A549 treated with CpdA at 1 μM for 4 hours (cell line): ENCODE results near the gene PASK. TPM values are rescaled to one million over a fixed set of nuclear protein-coding genes. Genes with fewer than 3 reads are reported as not detected.

ENCODE experiments used
- total RNA-seq: library from RNA; stranded (reverse); fragments of 200-300 nt; extraction: Qiagen RNA extraction; gene quantifications from 5 replicates; pipeline ENCODE4 v1.2.3, GENCODE V29; 2022; ENCODE audit warnings: low read depth

PASK gene
- total RNA-seq: 8.0 to 9.9 TPM (median 9.2 TPM) in 5 replicates

DNA sequence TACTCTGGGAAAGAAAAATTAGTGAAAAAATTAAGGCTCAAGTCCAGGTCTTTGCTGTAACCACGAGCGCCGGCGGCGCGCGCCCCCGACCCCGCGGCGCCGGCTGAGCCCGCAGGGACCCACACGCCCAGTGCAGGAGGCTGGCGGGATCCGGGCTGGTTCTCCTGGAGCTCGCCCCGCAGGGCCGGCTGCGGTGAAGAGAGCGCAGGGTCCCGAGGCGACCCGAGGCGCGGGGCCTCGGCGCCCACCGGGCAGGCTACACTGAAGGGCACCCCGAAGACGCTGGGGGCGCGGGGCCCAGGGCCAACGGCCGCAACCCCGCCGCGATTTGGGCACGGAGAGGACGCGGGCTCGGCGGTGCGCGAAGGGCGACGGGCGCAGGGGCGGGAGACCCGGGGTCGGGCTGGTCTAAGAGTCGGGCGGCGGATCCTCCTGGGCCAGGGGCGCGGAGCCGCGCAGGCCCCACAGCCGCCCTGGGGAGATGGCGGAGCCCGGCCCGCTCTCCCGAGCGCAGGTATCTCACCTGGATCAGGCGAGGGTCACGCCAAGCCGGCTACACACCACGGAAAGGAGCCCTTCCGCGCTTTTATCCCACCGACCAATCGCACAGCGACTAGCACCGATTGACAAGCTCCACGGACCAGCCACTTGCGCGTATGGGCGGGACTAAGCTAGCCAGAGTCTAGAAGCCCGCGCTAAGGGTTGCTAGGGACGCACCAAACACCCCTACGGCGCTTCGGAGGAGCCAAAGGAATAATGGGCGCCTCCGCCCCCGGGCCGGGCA, at the start of gene PASK:
PASK (minus strand) TSS at position 582 of the 784 bp plus-strand sequence. CDS start 6,440 bp downstream, outside the sequence.

DNA sequence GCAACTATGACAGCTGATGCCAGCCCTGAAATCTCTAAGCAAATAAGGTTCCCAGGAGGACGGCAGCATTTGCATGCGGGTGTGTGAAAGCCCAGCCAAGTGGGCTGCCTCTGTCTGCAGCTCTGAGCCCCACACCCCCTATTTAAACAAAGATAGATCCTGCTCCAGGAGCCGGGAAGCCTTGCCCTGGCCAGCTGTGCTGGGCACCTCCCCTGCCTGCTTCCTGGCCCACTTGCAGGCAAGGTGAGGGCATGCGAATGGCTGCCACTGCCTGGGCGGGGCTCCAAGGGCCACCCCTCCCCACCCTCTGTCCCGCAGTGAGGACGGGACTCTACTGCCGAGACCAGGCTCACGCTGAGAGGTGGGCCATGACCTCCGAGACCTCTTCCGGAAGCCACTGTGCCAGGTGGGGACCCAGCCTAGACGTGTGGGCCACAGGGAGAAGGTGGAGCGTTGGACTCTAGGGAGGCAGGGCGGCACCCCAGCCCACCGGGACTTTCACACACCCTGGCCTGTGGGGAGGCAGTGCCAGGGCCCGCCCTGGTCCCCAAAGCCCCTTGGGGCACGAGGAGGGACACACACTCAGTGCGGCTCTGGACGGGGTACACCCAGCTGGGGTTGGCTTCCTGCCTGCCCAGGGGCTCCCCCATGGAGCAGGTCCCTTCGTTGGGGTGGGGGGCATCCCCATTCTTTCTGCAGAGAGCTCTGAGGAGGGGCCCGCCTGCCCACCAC, 39.3 kb upstream of the PASK start, which contains the start of gene ANO7:
ANO7 (plus strand) TSS at position 317 of the 732 bp plus-strand sequence. CDS start 1,387 bp downstream, outside the sequence.

DNA sequence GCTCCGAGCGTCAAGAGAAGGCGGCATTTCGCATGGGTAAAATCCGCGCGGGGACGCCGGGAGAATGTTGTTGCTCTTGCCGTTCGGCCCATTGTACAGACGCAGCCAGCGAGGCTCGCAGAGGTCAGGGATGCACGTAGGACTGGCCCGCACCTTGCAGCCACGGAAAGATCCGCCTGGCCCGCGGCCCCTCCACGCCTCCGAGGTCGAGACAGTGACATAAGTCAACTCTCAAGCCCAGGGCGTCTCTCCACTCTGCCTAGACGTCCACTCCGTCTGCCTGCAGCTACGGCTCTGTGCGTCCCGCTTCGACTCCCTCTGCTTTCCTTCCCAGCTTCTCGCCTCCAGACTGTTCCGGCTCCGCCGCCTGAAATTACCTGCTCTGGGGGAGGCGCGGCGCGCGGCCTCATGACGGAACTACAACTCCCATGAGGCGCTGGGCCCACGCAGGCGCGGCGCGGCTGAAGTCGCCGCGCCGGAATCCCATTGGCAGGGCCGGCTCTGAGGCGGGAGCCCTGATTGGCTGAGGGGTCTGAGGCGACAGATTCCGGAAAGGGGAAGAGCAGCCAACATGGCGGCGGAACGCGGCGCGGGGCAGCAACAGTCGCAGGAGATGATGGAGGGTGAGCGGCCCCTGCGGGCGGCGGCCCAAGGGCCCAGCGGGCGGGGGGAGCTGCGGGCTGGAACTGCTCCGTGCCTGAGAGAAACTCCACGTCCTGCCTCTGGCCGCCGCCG, 820 bp upstream of the PASK start, which contains the start of gene PPP1R7:
PPP1R7 (plus strand) TSS at position 543 of the 735 bp plus-strand sequence; CDS start at position 572, 29 bp downstream.

DNA sequence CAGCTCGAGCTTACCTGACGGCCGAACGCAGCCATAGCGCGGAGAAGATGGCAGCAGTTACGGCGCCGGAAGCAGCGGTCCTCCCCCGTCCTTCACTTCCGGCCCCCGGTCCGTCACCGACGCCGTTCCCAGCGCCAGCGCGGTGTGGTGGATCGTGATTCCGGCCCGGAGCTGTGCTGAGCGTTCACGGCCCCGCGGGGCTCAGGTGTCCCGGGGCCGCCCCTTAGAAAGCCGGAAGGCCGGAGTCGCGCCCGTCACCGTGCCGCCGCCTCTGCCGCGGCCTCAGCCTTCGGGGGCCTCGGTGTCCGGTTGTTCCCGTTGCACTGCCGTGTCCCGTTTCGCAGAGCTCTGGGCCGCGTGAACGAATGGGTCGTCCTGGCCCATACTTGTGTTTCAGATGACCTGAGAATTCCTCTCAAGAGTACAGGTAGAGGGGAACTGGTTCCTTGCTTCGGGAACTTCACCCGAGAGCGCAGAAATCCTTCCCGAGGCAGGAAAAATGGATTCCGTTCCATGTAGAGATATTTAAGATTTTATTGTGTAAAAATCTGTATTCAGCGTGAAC, 47.0 kb downstream of the PASK start, which contains the start of gene MTERF4:
MTERF4 (minus strand) TSS at position 49 of the 565 bp plus-strand sequence; CDS start at position 35, 14 bp downstream.

Other genes with a start within 250 kb of the PASK start
- not detected in 5 replicates for gene CROCC2, start 243.1 kb downstream of the PASK start, total RNA-seq
- gene SNED1, start 150.9 kb downstream of the PASK start, total RNA-seq: 0.42 to 0.72 TPM (median 0.58 TPM) in 5 replicates
- 25.1 to 33.1 TPM (median 26.4 TPM) in 5 replicates for gene MTERF4, start 47.2 kb downstream of the PASK start, total RNA-seq
- gene PPP1R7, start 995 bp upstream of the PASK start, total RNA-seq: 58.3 to 73.5 TPM (median 61.4 TPM) in 5 replicates
- gene ANO7, start 39.2 kb upstream of the PASK start, total RNA-seq: 1.4 to 2.5 TPM (median 2.1 TPM) in 5 replicates
- gene HDLBP, start 166.2 kb upstream of the PASK start, total RNA-seq: 260 to 289 TPM (median 272 TPM) in 5 replicates
- gene SEPTIN2, start 166.5 kb upstream of the PASK start, total RNA-seq: 247 to 307 TPM (median 275 TPM) in 5 replicates
- gene FARP2, start 206.8 kb upstream of the PASK start, total RNA-seq: 20.5 to 28.4 TPM (median 25.3 TPM) in 5 replicates